Activated CD8-positive, alpha-beta memory T cell treated with anti-CD3 and anti-CD28 coated beads for 48 hours (primary cell): ENCODE data around the gene TMEM184B.

Experiments
- DNase-seq, 3 experiments: peaks; one replicate each; pipeline ENCODE4 v3.0.0-alpha.2; 2020; ENCODE audit warnings: low read depth in 2 of 3, low spot score in 2 of 3

Gene TMEM184B

DNA sequence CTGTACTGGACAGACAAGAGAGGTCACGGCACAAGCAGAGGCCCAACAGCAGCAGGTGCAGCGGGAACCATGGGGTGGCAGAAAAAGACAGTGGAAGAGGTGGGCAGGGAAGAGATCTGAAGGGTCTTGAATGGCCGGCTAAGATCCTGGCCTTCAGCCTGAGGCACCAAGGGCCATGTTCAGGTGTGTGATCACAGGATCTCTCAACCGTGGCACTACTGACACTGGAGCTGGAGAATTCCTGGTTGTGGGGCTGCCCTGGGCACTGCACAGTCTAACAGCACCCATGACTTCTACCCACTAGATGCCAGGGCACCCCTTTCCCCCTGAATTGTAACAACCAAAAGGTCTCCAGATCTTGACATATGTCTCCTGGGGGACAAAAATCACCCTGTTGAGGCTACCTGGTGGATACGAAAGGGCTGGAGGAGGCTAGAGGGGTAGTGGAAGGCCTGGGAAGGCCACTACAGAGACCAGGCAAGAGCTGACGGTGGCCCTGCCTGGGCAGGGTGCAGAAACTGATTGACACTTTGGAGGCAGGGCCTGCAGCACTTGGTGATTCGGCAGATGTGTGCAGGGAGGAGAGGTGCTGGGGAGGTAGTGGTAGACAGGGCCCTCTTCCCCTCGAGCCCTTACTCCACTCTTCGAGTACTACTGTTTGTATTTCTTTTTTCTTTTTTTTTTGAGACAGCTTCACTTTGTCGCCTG, 36.1 kb upstream of the TMEM184B start:
- DNase-seq, result no peak

GRCh38 chr22:38305471-38306448, 33.0 kb upstream of the TMEM184B start:
- DNase-seq, result no peak

- no peak for DNase-seq
These were observed 31.7 kb upstream of the TMEM184B start for GRCh38 chr22:38304526-38304925.

DNA sequence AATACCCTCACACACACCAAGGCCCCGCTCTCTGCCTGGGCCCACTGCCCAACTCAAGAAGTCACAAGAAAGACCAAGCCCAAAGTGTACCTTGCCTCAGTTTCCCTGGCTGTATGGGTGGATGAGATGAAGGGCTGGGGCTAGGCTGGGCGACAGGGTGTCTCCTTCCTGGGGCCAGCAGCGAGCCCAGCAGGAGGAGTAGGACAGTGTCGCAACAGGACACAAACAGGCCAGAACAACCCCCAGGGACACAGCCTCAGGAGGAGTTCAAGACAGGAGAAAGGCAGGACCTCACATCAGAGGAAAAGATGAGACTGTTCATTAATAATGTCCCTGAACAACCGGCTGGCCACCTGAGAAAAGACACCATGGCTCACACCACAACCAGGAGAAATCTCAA, 31.2 kb upstream of the TMEM184B start:
- DNase-seq, result no peak

- DNase-seq, result no peak
These were observed 30.1 kb upstream of the TMEM184B start for GRCh38 chr22:38302906-38303305.

DNA sequence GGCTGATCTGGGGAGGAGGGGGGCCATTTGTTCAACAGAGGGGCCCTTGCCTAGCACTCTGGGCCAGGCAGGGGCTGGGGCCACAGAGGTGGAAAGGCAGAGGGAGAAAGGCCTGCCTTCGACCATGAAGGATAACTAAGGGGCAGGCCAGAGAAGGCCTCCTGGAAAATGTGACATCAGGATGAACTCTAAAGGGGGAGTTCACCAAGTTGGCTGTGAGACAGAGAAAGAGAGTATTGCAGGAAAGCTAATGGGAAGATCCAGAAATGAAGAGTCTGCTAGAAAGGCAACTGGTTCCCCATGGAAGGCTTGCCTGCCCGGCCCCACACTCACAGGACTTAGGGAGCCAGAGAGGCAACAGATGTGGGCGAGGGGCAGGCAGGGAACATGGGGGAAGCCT, 28.1 kb upstream of the TMEM184B start:
- DNase-seq, result no peak

- DNase-seq, result no peak
These were observed 27.6 kb upstream of the TMEM184B start for GRCh38 chr22:38300197-38300945.

- no peak for DNase-seq
These were observed 26.9 kb upstream of the TMEM184B start for GRCh38 chr22:38299770-38300102.

DNA sequence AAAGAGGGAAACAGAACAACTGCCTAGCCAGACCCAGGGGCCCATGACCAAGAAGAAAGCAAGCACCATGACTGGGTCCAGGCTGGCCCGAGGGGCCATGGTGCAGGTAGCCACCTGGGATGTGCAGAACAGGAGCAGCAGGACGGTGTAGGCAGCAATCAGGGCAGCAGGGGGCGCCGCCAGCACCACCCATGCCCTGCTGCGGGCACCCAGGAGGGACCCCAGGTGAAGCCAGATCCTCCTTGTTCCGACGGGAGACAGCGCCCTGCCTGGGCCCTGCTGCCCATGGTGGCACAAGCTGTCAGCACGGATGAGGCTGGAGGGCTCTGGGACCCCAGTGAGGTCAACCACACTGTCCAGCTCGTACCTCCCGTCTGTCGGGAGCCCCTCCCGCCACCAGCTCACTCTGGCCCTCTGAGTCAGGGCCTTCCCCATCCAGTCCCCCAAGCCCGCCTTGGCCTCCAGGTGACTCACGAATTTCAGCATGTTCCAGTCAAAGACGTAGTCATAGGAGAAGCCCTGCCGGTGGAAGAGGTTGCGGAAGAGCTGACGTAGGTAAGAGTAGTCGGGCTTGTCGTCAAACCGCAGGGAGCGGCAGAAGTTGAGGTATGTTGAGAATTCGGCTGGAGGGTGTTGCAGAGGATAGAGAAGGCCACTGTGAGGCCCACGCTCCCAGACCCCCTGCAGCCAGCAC, 25.6 kb upstream of the TMEM184B start:
- no peak for DNase-seq

- no peak for DNase-seq
These were observed 23.6 kb upstream of the TMEM184B start for GRCh38 chr22:38296372-38296771.

DNA sequence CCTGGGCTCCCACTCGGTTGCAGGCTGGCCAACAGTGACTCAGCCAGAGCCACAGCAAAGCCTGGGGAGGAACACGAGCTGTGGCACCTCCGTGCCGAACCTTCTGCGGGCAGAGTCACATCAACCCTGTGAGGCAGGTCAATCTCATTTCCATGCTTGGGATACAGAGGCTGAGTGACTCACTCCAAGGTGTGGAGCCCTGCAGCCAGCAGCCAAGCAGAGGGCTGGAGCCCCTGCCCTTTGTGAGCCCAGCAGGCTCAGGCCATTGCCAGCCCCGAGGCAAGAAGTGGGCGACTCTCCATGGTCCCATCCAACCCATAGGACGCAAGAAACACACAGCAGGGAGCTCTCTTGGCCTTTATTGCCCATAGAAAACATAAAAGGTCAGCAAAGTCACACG, 23.1 kb upstream of the TMEM184B start:
- DNase-seq, result no peak

GRCh38 chr22:38295339-38295738, 22.5 kb upstream of the TMEM184B start:
- no peak for DNase-seq

- no peak for DNase-seq
These were observed 21.4 kb upstream of the TMEM184B start for GRCh38 chr22:38294193-38294592.

DNA sequence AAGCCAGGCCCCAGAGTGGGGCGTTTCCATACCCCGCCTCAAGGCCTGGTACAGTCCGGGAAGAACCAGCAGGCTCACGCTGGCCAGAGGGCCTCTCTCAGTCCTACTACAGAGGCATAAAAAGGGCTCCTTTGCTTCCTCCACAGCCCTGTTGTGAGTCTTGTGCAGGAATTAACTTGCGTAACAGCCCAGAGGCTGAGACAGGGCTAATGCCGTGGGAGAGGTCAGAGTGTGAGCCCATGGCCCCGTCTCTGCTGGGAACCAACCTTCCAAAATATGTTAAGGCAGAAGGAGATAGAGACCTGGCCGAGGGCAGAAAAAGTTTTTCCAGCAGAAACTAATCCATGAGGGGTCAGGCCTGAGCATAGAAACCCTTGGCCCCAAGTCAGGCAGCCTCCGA, 19.9 kb upstream of the TMEM184B start:
- DNase-seq, result no peak

DNA sequence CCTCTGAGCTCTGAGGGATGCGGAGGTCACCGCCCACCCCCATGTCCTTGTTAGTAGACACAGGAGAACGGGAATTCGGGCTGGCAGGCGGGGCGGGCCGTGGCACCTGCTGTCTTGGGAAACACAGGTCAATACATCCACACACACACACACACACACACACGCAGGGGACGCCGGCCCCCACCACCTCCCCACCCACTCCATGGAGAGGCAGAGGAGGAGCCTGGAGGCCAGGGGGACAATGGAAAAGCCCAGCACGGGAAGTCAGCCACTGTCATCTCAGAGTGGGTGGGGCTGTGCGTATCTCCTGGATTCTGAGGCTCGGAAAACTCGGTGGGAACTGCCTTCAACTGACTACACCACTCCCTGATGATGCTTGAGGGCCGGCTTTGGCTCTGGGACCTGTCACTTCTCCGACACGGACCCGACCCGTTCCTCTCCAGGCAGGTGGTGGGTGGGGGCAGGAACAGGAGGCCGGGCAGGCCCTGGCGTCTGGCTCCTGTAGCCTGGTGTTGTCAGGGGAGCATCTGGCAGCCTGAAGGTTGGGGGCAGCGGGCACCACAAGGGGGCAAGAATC, 18.5 kb upstream of the TMEM184B start:
- no peak for DNase-seq

GRCh38 chr22:38290347-38290746, 17.5 kb upstream of the TMEM184B start:
- DNase-seq, result no peak

DNA sequence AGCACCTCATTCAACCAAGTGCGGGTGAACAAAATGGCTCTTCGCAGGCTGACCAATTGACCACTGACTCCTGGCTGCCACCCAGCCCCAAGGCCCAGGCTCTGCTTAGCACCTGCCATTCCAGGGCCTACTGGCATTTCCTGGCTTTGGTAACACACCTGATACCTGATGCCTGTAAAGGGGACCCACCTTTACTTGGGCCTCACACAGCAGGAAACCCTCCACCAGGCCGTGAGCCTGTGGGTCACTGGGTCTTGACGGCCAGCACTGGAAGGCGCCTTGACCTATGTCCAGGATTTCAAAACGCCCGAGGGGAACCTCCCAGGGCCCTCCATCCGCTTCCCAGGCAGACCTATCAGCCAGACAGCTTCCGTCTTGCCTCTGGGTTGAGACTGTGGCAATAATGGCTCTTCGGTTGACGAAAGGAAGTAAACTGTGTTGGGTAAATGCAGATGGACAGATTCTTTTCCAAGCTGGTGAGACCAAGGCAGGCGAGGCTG, 16.8 kb upstream of the TMEM184B start:
- no peak for DNase-seq

DNA sequence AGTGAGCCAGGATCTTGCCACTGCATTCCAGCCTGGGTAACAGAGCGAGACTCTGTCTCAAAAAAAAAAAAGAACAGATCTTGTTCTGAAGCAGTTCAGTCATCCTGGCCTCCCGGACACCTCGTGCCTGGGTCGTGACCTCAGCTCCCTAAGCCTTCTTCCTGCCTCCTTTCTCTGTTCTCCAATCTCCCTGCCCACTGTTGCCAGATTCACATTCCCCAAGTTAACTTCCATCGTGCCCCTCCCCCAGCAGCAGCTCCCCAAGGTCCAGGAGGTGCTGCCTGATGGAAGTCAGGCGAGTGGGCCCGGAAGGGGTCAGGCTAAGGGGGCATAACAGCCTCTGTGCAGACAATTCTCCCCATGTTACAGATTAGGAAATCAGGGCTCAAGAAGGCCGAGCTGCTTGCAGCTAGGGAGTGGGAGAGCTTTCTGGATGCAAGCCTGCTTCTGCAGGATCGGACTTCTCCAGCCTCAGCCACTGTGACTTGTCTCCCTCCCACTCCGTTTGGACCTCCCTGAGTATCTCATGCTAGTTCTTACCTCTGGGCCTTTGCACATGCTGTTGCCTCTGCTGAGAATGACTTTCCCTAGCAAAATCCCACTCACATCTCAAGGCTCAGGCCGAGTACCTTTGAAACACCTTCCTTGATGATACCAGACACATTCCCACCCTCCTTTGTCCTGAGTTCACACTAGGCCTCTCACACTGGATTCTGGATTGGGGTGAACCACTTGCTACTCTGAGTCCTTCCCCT, 14.3 kb upstream of the TMEM184B start:
- DNase-seq, result no peak

- no peak for DNase-seq
These were observed 12.2 kb upstream of the TMEM184B start for GRCh38 chr22:38285018-38285417.

- no peak for DNase-seq
These were observed 11.2 kb upstream of the TMEM184B start for GRCh38 chr22:38284042-38284402.
